Eye (tissue), 1 donor: ENCODE data around the gene PFKFB1.
"Not testable (repeated sequence)": the region's sequence is repeated elsewhere in the genome, so short reads cannot be mapped to it uniquely, and the experiment has no call there.

Experiments used
- DNase-seq: peaks from one replicate; pipeline ENCODE4 v3.0.0-alpha.2; 2015

Gene PFKFB1

DNA sequence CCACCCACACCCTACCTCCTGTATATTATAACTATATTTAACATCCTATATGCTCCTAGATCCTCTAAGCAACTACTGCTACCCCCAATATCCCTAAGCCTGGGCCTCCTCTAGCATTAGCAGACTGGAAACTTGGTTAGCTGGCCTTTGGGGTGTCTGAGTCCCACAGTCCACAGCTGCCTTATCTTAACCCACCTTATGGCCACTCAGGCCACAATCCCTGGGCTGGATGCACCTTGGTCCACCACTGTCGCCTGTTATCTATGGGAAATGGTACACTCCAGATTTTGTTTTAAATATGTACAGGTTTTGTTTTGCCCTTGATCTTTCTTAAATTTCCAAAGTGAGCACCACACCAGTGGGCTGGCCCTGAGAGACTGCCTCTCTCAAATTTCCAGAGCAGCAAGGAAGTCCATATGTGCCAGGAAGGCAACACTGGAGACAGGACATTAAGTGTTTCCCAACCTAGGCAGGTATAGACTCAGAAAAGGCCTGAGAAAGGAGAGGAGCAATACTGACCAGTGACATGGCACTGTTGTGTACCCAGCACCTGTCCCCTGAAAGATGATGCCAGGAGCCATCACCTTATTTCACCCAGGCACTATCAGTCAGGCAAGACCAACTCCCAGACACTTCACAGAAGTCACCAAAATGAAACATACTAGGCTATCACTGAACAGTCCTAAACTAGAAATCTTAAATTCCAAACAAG is 921 bp downstream of the PFKFB1 start:
- DNase-seq, result no peak

GRCh38 chrX:54991706-54992105 is 2.3 kb downstream of the PFKFB1 start:
- DNase-seq, result no peak

DNA sequence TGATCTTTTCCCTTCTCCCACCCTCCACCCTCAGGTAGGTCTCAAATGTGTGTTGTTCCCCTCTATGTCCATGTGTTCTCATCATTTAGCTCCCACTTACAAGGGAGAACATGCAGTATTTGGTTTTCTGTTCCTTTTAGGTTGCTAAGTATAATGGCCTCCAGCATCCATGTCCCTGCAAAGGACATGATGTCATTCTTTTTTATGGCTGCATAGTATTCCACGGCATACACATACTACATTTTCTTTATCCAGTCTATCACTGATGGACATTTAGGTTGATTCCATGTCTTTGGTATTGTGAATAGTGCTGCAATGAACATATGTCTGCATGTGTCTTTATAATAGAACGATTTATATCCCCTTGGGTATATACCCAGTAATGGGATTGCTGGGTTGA is 10.7 kb downstream of the PFKFB1 start:
- DNase-seq, result not testable (repeated sequence)

DNA sequence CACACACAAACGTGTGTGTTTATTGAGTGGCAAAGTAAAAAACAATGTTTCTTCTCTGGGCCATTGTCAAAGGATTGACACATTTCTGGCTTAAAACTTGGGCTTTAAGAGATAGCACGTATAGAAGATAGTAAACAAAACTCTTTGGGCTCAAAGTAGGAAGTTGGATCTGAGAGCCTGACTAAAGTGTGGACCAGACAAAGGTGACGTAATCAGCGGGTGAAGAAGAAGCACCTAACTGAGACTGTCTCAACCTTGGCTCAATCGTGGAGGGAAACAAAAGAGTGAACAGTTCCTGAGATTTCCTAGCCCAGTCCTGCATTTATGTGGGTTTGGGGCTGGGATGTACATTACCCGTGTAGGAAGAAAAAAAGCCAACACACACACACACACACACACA is 13.7 kb downstream of the PFKFB1 start:
- DNase-seq, result no peak

GRCh38 chrX:54979432-54979831 is 14.6 kb downstream of the PFKFB1 start:
- DNase-seq, result no peak

- no peak for DNase-seq
Measured at GRCh38 chrX:54978448-54978847, 15.5 kb downstream of the PFKFB1 start.

- no peak for DNase-seq
Measured at GRCh38 chrX:54977387-54977786, 16.6 kb downstream of the PFKFB1 start.

GRCh38 chrX:54964766-54965497 is 29.1 kb downstream of the PFKFB1 start:
- no peak for DNase-seq

DNA sequence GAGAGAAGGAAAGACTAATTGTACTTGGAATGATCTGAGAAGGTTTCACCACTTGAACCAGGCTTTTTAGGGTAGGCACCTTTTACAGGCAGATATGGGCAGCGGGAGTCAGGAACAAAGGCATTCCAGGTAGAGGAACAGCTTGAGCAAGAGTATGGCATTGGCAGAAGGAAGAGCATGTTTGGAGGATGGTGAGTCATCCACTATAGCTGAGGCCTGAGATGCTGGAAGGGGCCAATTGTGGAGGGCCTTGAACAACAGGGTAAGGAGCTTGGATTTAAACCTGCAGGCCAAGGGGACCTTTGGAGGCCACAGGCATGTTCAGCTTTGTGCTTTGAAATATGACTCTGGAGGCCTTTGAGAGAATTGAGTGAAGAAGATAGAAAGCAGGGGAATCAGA is 32.2 kb downstream of the PFKFB1 start:
- no peak for DNase-seq

GRCh38 chrX:54950730-54951375 is 43.1 kb downstream of the PFKFB1 start:
- DNase-seq, result no peak

GRCh38 chrX:54945224-54945623 is 48.8 kb downstream of the PFKFB1 start:
- no peak for DNase-seq

- DNase-seq, result no peak
Measured at GRCh38 chrX:54944816-54945215, 49.2 kb downstream of the PFKFB1 start.

- DNase-seq, result no peak
Measured at GRCh38 chrX:54937416-54937815, 56.6 kb downstream of the PFKFB1 start.

GRCh38 chrX:54935306-54935705 is 58.7 kb downstream of the PFKFB1 start:
- DNase-seq, result no peak

DNA sequence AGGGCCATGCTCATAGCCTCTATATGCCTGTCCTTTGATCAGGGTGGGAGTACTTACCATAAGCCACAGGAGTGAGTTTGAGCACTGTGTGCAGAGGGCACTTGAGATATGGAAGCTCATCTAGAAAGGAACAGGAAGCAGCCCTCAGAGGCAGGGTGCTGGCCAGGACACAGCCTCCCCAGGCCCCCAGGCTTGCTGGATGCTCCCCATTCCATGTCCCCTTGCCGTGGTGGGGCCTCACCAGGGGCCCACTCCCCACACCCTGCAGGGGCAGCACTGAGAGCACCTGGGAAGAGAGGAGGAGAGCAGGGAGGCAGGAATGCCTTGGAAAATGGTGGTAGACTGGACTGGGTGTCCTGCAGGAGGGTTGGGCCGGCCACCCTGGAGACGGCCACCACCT is 59.1 kb downstream of the PFKFB1 start:
- DNase-seq, result no peak

DNA sequence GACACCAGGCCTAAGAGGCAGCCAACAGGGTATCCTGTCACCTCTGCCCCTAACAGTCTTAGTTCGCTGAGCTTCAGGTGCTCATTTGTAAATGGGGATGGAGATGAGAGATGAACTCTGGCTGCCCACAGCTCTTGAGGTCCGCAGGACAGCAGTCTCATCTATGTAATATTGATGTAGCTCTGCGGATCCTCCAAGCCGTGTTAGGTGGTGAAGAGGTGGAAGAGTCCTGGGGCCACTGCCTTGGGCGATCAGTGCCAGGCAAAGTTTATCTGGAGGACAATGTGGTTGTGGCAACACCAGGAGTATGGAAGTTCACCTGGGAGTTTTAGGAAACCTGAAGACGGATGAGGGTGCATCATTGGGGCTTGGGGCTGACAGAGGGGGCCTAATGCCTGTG is 59.9 kb downstream of the PFKFB1 start:
- no peak for DNase-seq

- DNase-seq, result no peak
Measured at GRCh38 chrX:54933150-54933826, 60.7 kb downstream of the PFKFB1 start.

DNA sequence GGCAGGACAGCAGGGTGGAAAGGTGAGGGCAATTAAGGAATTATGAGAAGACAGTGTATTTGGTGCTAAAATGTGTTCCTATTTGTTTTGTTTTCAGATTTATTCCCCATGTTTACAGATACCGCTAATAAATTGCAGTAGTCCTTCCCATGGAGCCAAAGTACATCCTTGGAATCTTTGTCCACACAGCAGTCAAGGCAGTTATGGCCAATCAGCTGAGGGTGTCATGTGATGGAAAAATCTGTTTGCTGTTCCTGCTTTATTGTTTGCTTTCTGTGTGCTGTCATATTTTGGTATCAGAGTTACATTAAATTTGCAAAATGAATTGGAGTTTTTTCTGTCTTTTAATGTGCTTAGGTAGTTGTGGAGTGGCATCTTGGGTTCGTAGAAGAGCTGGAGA is 62.9 kb downstream of the PFKFB1 start:
- DNase-seq, result no peak

DNA sequence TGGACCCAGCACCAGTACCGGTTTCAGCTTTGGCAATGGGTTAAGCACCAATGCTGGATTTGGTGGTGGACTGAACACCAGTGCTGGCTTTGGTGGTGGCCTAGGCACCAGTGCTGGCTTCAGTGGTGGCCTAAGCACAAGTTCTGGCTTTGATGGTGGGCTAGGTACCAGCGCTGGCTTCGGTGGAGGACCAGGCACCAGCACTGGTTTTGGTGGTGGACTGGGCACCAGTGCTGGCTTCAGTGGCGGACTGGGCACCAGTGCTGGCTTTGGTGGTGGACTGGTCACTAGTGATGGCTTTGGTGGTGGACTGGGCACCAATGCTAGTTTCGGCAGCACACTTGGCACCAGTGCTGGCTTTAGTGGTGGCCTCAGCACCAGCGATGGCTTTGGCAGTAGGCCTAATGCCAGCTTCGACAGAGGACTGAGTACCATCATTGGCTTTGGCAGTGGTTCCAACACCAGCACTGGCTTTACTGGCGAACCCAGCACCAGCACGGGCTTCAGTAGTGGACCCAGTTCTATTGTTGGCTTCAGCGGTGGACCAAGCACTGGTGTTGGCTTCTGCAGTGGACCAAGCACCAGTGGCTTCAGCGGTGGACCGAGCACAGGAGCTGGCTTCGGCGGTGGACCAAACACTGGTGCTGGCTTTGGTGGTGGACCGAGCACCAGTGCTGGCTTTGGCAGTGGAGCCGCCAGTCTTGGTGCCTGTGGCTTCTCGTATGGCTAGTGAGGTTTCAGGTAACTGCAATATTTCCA is 63.5 kb downstream of the PFKFB1 start:
- DNase-seq, result no peak

DNA sequence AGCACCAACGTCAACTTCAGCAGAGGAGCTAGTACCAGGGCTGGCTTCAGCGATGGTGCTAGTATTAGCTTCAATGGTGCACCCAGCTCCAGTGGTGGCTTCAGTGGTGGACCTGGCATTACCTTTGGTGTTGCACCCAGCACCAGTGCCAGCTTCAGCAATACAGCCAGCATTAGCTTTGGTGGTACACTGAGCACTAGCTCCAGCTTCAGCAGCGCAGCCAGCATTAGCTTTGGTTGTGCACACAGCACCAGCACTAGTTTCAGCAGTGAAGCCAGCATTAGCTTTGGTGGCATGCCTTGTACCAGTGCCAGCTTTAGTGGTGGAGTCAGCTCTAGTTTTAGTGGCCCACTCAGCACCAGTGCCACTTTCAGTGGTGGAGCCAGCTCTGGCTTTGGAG is 65.1 kb downstream of the PFKFB1 start:
- DNase-seq, result no peak

DNA sequence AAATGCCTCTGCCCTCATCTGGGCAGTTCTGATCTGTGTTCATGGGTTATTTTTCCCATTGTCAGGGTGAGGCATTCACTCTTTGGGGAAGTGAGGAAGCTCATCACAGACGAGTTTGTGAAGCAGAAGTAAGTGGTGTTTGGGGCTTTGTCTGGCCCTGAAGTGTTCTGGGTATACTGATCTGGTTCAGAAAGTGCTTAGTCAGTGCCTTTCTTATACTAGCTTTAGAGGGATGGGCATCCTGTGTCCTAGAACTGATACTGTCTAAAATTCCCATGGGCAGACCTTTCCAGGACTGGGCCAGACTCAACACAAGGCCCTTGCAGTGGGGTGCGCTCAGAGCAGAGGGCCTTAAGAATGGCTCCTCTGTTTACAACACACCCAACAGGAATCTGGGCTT is 67.0 kb downstream of the PFKFB1 start:
- no peak for DNase-seq

DNA sequence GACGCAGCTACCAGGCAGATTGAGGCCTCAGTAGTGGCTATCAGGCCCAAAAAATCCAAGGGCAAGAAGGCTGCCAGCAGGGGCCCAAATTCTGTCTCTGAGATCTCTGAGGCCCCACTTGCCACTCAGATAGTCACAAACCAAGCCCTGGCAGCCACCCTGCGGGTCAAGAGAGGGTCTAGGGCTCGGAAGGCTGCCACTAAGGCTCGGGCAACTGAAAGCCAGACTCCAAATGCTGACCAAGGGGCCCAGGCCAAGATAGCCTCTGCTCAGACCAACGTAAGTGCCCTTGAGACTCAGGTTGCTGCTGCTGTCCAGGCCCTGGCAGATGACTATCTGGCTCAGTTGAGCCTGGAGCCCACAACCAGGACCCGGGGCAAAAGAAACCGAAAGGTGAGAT is 70.6 kb downstream of the PFKFB1 start:
- no peak for DNase-seq

DNA sequence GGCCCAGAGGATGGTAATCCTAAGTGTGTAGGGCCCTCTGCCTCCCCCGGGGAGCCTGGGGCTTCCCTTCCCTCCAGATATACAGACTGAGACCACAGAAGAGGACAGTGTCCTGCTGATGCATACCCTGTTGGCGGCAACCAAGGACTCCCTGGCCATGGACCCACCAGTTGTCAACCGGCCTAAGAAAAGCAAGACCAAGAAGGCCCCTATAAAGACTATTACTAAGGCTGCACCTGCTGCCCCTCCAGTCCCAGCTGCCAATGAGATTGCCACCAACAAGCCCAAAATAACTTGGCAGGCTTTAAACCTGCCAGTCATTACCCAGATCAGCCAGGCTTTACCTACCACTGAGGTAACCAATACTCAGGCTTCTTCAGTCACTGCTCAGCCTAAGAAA is 71.4 kb downstream of the PFKFB1 start:
- no peak for DNase-seq
